Measurements from ENCODE around the gene FUOM. TPM values are rescaled to one million over a fixed set of nuclear protein-coding genes. Genes with fewer than 3 reads are reported as not detected.

Gene FUOM
- total and polyA plus RNA-seq, 2 experiments from 2014 or later: 30.8 to 33.9 TPM

DNA sequence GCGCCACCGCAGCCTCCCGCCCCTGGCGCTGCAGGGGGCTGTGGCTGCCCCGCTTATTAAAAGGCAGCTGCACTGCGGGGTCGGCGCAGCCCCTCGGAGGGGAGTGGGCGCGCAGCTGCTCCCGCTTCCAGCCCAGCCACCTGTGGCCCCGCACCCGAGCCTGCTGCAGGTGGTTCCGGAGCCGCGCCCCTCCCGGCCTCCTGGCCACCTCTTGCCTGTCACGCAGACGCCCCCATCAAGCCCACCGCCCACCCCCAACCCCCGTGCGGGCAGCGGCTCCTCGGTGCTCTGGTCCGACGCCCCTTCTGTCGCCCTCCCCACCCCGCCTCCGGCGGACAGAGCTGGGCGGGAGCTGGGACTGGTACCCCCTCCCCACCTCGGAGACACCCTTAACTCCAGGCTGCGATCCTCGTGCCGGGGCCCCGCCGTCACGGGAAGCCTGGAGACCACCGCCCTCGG is 21.7 kb downstream of the FUOM start (continued):
- TF ChIP-seq, protein P1, sequence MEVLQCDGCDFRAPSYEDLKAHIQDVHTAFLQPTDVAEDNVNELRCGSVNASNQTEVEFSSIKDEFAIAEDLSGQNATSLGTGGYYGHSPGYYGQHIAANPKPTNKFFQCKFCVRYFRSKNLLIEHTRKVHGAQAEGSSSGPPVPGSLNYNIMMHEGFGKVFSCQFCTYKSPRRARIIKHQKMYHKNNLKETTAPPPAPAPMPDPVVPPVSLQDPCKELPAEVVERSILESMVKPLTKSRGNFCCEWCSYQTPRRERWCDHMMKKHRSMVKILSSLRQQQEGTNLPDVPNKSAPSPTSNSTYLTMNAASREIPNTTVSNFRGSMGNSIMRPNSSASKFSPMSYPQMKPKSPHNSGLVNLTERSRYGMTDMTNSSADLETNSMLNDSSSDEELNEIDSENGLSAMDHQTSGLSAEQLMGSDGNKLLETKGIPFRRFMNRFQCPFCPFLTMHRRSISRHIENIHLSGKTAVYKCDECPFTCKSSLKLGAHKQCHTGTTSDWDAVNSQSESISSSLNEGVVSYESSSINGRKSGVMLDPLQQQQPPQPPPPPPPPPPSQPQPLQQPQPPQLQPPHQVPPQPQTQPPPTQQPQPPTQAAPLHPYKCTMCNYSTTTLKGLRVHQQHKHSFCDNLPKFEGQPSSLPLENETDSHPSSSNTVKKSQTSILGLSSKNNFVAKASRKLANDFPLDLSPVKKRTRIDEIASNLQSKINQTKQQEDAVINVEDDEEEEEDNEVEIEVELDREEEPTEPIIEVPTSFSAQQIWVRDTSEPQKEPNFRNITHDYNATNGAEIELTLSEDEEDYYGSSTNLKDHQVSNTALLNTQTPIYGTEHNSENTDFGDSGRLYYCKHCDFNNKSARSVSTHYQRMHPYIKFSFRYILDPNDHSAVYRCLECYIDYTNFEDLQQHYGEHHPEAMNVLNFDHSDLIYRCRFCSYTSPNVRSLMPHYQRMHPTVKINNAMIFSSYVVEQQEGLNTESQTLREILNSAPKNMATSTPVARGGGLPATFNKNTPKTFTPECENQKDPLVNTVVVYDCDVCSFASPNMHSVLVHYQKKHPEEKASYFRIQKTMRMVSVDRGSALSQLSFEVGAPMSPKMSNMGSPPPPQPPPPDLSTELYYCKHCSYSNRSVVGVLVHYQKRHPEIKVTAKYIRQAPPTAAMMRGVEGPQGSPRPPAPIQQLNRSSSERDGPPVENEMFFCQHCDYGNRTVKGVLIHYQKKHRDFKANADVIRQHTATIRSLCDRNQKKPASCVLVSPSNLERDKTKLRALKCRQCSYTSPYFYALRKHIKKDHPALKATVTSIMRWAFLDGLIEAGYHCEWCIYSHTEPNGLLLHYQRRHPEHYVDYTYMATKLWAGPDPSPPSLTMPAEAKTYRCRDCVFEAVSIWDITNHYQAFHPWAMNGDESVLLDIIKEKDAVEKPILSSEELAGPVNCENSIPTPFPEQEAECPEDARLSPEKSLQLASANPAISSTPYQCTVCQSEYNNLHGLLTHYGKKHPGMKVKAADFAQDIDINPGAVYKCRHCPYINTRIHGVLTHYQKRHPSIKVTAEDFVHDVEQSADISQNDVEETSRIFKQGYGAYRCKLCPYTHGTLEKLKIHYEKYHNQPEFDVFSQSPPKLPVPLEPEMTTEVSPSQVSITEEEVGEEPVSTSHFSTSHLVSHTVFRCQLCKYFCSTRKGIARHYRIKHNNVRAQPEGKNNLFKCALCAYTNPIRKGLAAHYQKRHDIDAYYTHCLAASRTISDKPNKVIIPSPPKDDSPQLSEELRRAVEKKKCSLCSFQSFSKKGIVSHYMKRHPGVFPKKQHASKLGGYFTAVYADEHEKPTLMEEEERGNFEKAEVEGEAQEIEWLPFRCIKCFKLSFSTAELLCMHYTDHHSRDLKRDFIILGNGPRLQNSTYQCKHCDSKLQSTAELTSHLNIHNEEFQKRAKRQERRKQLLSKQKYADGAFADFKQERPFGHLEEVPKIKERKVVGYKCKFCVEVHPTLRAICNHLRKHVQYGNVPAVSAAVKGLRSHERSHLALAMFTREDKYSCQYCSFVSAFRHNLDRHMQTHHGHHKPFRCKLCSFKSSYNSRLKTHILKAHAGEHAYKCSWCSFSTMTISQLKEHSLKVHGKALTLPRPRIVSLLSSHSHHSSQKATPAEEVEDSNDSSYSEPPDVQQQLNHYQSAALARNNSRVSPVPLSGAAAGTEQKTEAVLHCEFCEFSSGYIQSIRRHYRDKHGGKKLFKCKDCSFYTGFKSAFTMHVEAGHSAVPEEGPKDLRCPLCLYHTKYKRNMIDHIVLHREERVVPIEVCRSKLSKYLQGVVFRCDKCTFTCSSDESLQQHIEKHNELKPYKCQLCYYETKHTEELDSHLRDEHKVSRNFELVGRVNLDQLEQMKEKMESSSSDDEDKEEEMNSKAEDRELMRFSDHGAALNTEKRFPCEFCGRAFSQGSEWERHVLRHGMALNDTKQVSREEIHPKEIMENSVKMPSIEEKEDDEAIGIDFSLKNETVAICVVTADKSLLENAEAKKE (CRISPR knock-in tag; IDR thresholded peaks at IDR 0.05): no peak
- no peak for TF ChIP-seq ZNF114 (CRISPR knock-in tag; IDR thresholded peaks at IDR 0.05)
- TF ChIP-seq POLR2AphosphoS5 (IDR thresholded peaks at IDR 0.05; ENCODE audit: low read depth): no peak
- TF ChIP-seq, protein P2, sequence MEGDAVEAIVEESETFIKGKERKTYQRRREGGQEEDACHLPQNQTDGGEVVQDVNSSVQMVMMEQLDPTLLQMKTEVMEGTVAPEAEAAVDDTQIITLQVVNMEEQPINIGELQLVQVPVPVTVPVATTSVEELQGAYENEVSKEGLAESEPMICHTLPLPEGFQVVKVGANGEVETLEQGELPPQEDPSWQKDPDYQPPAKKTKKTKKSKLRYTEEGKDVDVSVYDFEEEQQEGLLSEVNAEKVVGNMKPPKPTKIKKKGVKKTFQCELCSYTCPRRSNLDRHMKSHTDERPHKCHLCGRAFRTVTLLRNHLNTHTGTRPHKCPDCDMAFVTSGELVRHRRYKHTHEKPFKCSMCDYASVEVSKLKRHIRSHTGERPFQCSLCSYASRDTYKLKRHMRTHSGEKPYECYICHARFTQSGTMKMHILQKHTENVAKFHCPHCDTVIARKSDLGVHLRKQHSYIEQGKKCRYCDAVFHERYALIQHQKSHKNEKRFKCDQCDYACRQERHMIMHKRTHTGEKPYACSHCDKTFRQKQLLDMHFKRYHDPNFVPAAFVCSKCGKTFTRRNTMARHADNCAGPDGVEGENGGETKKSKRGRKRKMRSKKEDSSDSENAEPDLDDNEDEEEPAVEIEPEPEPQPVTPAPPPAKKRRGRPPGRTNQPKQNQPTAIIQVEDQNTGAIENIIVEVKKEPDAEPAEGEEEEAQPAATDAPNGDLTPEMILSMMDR (conservative IDR thresholded peaks at IDR 0.05; ENCODE audit: low read depth in 2 of 2): no peak
- TF ChIP-seq ZNF331 (CRISPR knock-in tag; IDR thresholded peaks at IDR 0.05; ENCODE audit: low read depth): no peak
- no peak for TF ChIP-seq CREB1 (CRISPR knock-in tag; IDR thresholded peaks at IDR 0.05; ENCODE audit: low read depth)

All from GM23338 (cell line).